HCT116 (cell line): ENCODE data around the gene DDX27. TPM values are rescaled to one million over a fixed set of nuclear protein-coding genes. Genes with fewer than 3 reads are reported as not detected.
A peak's percentile ranks its signal among the peaks of the same experiment; 100 is the strongest.

Experiments
- ATAC-seq: fragments of 200-7000 bp; cut with Tn5 transposase; 2 replicates; pipeline ENCODE4 v1.9.1; 2020; ENCODE audit warnings: mild to moderate bottlenecking, moderate library complexity
- Bru-seq: library from RNA; stranded (reverse); fragments of 400-500 nt; gene quantifications from one replicate; lab custom pipeline; 2021; lab: Mats Ljungman, UMichigan
- BruChase-seq, 2 experiments: library from RNA; stranded (reverse); fragments of 400-500 nt; gene quantifications; one replicate each; lab custom pipeline; 2021; lab: Mats Ljungman, UMichigan
- BruUV-seq: library from RNA; stranded (reverse); fragments of 400-500 nt; replicated peaks from 2 replicates; lab custom pipeline; 2021; lab: Mats Ljungman, UMichigan
- CTCF ChIA-PET: fragments of 300-600 bp; sonication (Branson Sonifier 250); formaldehyde crosslinking; loops from one replicate; lab custom pipeline; 2021; ENCODE audit warnings: antibody characterized with exemption; lab: Charles Lee
- POLR2A ChIA-PET: fragments of 300-600, 350-600 bp; sonication (Branson Sonifier 250); formaldehyde crosslinking; loops from one replicate; lab custom pipeline; 2021; ENCODE audit warnings: antibody characterized with exemption; lab: Charles Lee
- RAD21 ChIA-PET, 2 experiments: fragments of 300-600 bp; sonication (Branson Sonifier 250); formaldehyde crosslinking; loops; one replicate each; lab custom pipeline; 2023; ENCODE audit warnings: low total read pairs in 2 of 2; ENCODE audit not compliant: uncharacterized antibody in 2 of 2, unreplicated experiment in 2 of 2, low non-redundant PET in 1 of 2; lab: Charles Lee
- DNase-seq: peaks from one replicate; pipeline ENCODE4 v3.0.0-alpha.2; 2010; ENCODE audit warnings: low read depth, low spot score
- H2AFZ ChIP-seq: fragments of 200-600 bp; shearing (Covaris generic), sonication (generic); 2 replicates; pipeline ENCODE4 v1.6.1; 2017; ENCODE audit warnings: low read depth, mixed run types, mixed read lengths, antibody characterized with exemption, low read length; ENCODE audit not compliant: poor library complexity, severe bottlenecking
- H3K27ac ChIP-seq: 2 replicates; pipeline ENCODE4 v1.5.1; 2012; ENCODE audit warnings: low read depth, low read length
- H3K27me3 ChIP-seq: fragments of 200-600 bp; sonication (generic); 2 replicates; pipeline ENCODE4 v1.6.1; 2016; ENCODE audit warnings: mixed run types, low read length, mixed read lengths; ENCODE audit not compliant: insufficient read depth
- H3K36me3 ChIP-seq, 2 experiments: fragments of 200-500 bp in 1 of 2; fragments of 200-600 bp in 1 of 2; sonication (Bioruptor generic) in 1 of 2; sonication (generic) in 1 of 2; 2 replicates each; pipeline versions ENCODE4 v1.5.1 to v1.6.1; 2014 to 2016; ENCODE audit warnings: low read length in 2 of 2, inconsistent platforms in 1 of 2, mixed read lengths in 1 of 2, mixed run types in 1 of 2; ENCODE audit not compliant: insufficient read depth in 2 of 2, control insufficient read depth in 1 of 2
- H3K4me1 ChIP-seq, 2 experiments: fragments of 200-600 bp in 1 of 2; sonication (generic) in 1 of 2; 2 replicates each; pipeline versions ENCODE4 v1.5.1 to v1.6.1; 2012 to 2017; ENCODE audit warnings: low read length in 2 of 2, inconsistent platforms in 1 of 2, mild to moderate bottlenecking in 1 of 2, mixed read lengths in 1 of 2, mixed run types in 1 of 2, moderate library complexity in 1 of 2; ENCODE audit not compliant: insufficient read depth in 2 of 2, control insufficient read depth in 1 of 2
- H3K4me2 ChIP-seq: fragments of 200-600 bp; sonication (generic); 2 replicates; pipeline ENCODE4 v1.6.1; 2017; ENCODE audit warnings: mixed run types, low read length, mixed read lengths
- H3K4me3 ChIP-seq, 2 experiments: fragments of 200-600 bp in 1 of 2; sonication (generic) in 1 of 2; replicated peaks in 1 of 2; 2 replicates each; pipeline ENCODE4 v1.5.1; 2011 to 2016; ENCODE audit warnings: low read length in 2 of 2, control low read depth in 1 of 2, low read depth in 1 of 2, mild to moderate bottlenecking in 1 of 2, mixed read lengths in 1 of 2, mixed run types in 1 of 2
- H3K79me2 ChIP-seq: fragments of 200-600 bp; sonication (generic); 2 replicates; pipeline ENCODE4 v1.6.1; 2017; ENCODE audit warnings: mild to moderate bottlenecking, mixed run types, low read length, moderate library complexity, mixed read lengths; ENCODE audit not compliant: insufficient read depth
- H3K9ac ChIP-seq: fragments of 200-600 bp; sonication (generic); 2 replicates; pipeline ENCODE4 v1.6.1; 2016; ENCODE audit warnings: low read length, mixed read lengths
- H3K9me2 ChIP-seq: fragments of 200-600 bp; sonication (generic), shearing (Covaris generic); 2 replicates; pipeline ENCODE4 v1.6.1; 2017; ENCODE audit warnings: mixed run types, mild to moderate bottlenecking, moderate library complexity; ENCODE audit not compliant: insufficient read depth
- H3K9me3 ChIP-seq, 2 experiments: fragments of 200-500 bp in 1 of 2; fragments of 200-600 bp in 1 of 2; sonication (Bioruptor generic) in 1 of 2; sonication (generic) in 1 of 2; 2 replicates each; pipeline ENCODE4 v1.6.1; 2014 to 2017; ENCODE audit warnings: low read length in 2 of 2, mixed read lengths in 2 of 2, inconsistent platforms in 1 of 2, low read depth in 1 of 2, mild to moderate bottlenecking in 1 of 2, mixed run types in 1 of 2, moderate library complexity in 1 of 2; ENCODE audit not compliant: control insufficient read depth in 1 of 2, insufficient read depth in 1 of 2
- H4K20me1 ChIP-seq: fragments of 200-600 bp; sonication (generic), shearing (Covaris generic); 2 replicates; pipeline ENCODE4 v1.6.1; 2017; ENCODE audit warnings: mixed run types, mild to moderate bottlenecking, moderate library complexity; ENCODE audit not compliant: insufficient read depth
- ATF3 ChIP-seq: IDR thresholded peaks from 2 replicates; pipeline ENCODE4 v1.6.1; 2012
- CBX3 ChIP-seq: IDR thresholded peaks from 2 replicates; pipeline ENCODE4 v1.6.1; 2012; ENCODE audit warnings: low read depth
- CEBPB ChIP-seq: IDR thresholded peaks from 2 replicates; pipeline ENCODE4 v1.6.1; 2012; ENCODE audit warnings: low read depth
- EGR1 ChIP-seq: IDR thresholded peaks from 2 replicates; pipeline ENCODE4 v1.6.1; 2012; ENCODE audit warnings: low read depth
- EZH2 ChIP-seq: fragments of 200-600 bp; sonication (generic); IDR thresholded peaks from 2 replicates; pipeline ENCODE4 v1.6.1; 2017; ENCODE audit warnings: antibody characterized with exemption, mixed run types
- FOSL1 ChIP-seq: IDR thresholded peaks from 2 replicates; pipeline ENCODE4 v1.6.1; 2012; ENCODE audit warnings: low read depth
- JUND ChIP-seq: IDR thresholded peaks from 2 replicates; pipeline ENCODE4 v1.6.1; 2012
- MAX ChIP-seq: IDR thresholded peaks from 2 replicates; pipeline ENCODE4 v1.6.1; 2012
- POLR2A ChIP-seq: IDR thresholded peaks from 2 replicates; pipeline ENCODE4 v1.7.0; 2011; ENCODE audit warnings: borderline replicate concordance; ENCODE audit not compliant: insufficient read depth, insufficient read length; ENCODE audit errors: extremely low read depth
- POLR2AphosphoS5 ChIP-seq: IDR thresholded peaks from 2 replicates; pipeline ENCODE4 v1.6.1; 2011; ENCODE audit warnings: mild to moderate bottlenecking, low read depth, low read length, moderate library complexity
- RAD21 ChIP-seq: IDR thresholded peaks from 2 replicates; pipeline ENCODE4 v1.6.1; 2012; ENCODE audit warnings: low read depth, mild to moderate bottlenecking
- REST ChIP-seq: IDR thresholded peaks from 2 replicates; pipeline ENCODE4 v1.6.1; 2012; ENCODE audit warnings: low read depth
- SIN3A ChIP-seq: IDR thresholded peaks from 2 replicates; pipeline ENCODE4 v1.6.1; 2012; ENCODE audit warnings: low read depth
- SP1 ChIP-seq: IDR thresholded peaks from 2 replicates; pipeline ENCODE4 v1.6.1; 2012; ENCODE audit warnings: low read depth
- SRF ChIP-seq: IDR thresholded peaks from 2 replicates; pipeline ENCODE4 v1.6.1; 2012; ENCODE audit warnings: low read depth
- TCF7L2 ChIP-seq: IDR thresholded peaks from 2 replicates; pipeline ENCODE4 v1.7.0; 2011; ENCODE audit warnings: borderline replicate concordance, inconsistent platforms; ENCODE audit not compliant: insufficient read depth, insufficient read length; ENCODE audit errors: extremely low read depth
- YY1 ChIP-seq: IDR thresholded peaks from 2 replicates; pipeline ENCODE4 v1.6.1; 2011; ENCODE audit warnings: low read length, low read depth, moderate library complexity, mild to moderate bottlenecking; ENCODE audit not compliant: insufficient replicate concordance; ENCODE audit errors: extremely low read depth
- ZBTB33 ChIP-seq: IDR thresholded peaks from 2 replicates; pipeline ENCODE4 v1.6.1; 2011; ENCODE audit warnings: mild to moderate bottlenecking, low read length, moderate library complexity; ENCODE audit not compliant: insufficient replicate concordance; ENCODE audit errors: extremely low read depth
- ZFX ChIP-seq: fragments of 450-650 bp; IDR thresholded peaks from 2 replicates; pipeline ENCODE4 v1.6.1; 2017
- ZNF274 ChIP-seq: fragments of 200-500 bp; sonication (Bioruptor generic); IDR thresholded peaks from 2 replicates; pipeline ENCODE4 v1.6.1; 2014; ENCODE audit warnings: mild to moderate bottlenecking, low read depth, low read length, inconsistent platforms
- intact Hi-C: fragments of 100-400 bp; cut with micrococcal nuclease; formaldehyde crosslinking; loops from 2 replicates; pipeline ENCODE4 v1.10.0; 2022
- long read RNA-seq: library from polyadenylated mRNA; unstranded; transcript quantifications from one replicate; pipeline ENCODE4 v2.0.0, GENCODE V29; 2021; ENCODE audit not compliant: unreplicated experiment
- polyA plus RNA-seq: library from polyadenylated mRNA; unstranded; fragments of >200 nt; gene quantifications from 2 replicates; pipeline ENCODE4 v1.2.1, GENCODE V29; 2012; ENCODE audit warnings: missing spikeins
- total RNA-seq: library from RNA; stranded (reverse); gene quantifications from one replicate; pipeline ENCODE4 v1.2.1, GENCODE V29; 2021; ENCODE audit not compliant: unreplicated experiment

The DDX27 gene
- 32.1 TPM for total RNA-seq
- polyA plus RNA-seq = 28.0 and 31.7 TPM in 2 replicates
- Bru-seq, nascent RNA = percentile 80 among the genes with signal in this experiment
- percentile 88 among the genes with signal in this experiment for BruChase-seq, experiment 1, labeled RNA remaining after a 6-hour chase
- BruChase-seq, experiment 2, labeled RNA remaining after a 2-hour chase = percentile 82 among the genes with signal in this experiment
- long read RNA-seq, full-length matches to known transcripts = 79 of 135 reads
- long read RNA-seq, partial matches to known transcripts = 43 of 135 reads
- long read RNA-seq, other reads (novel, unspliced or antisense) = 13 of 135 reads

GRCh38 chr20:49219091-49219923, at the start of gene DDX27:
TSS of gene DDX27 (plus strand) at chr20:49219416. CDS start at chr20:49219449, 33 bp downstream.
- Histone ChIP-seq H3K27me3 (no peaks in the 10 kb centered on the region), H3K9me2 (no peaks in the 10 kb centered on the region), H3K9ac (peak within 1 kb of the TSS; percentile 86), H3K4me1 (peaks cover 18 to 23% of the 10 kb centered on the region in 2 experiments), H3K27ac (peak within 1 kb of the TSS; percentile 59), H4K20me1 (no peaks in the 10 kb centered on the region), H3K4me2 (peak within 1 kb of the TSS; percentile 73), H2AFZ (no peak within 1 kb of the TSS), H3K4me3 (peak within 1 kb of the TSS; percentile 87 to 95), H3K9me3 (no peaks in the 10 kb centered on the region), H3K36me3 (peaks cover 20 to 25% of the 10 kb centered on the region in 2 experiments), H3K79me2 (peaks cover 33% of the 10 kb centered on the region)
- ATAC-seq (peak; percentile 87), DNase-seq (peak; percentile 98)
- RAD21 ChIA-PET = no interaction called here
- intact Hi-C loops = loop anchor here (5.0 kb wide), 1 partner anchor 582 kb away; no protein-coding TSS in a partner anchor
- CTCF ChIA-PET = interaction anchor here (1.0 to 2.8 kb wide), 2 partner anchors 86 to 562 kb away, joined by 4 to 57 read pairs; no protein-coding TSS in a partner anchor
- BruUV-seq = TSS peak; percentile 82
- POLR2A ChIA-PET = interaction anchor here (0.7 to 1.6 kb wide), 10 partner anchors 14 to 255 kb away, joined by 3 to 5 read pairs (median 3); partner anchors contain the start of genes CSE1L and ZNFX1
- TF ChIP-seq SP1 (no peak; the same call in 1 of the 2 replicates), REST (no peak), ATF3 (no peak), POLR2A (peak; percentile 88), MAX (peak; percentile 86), EGR1 (no peak), POLR2AphosphoS5 (peak; percentile 95), ZBTB33 (no peak), CBX3 (no peak), EZH2 (no peak), RAD21 (no peak), ZNF274 (no peak), YY1 (no peak), TCF7L2 (no peak), CEBPB (peak; percentile 88), ZFX (no peak), FOSL1 (no peak), SRF (no peak), JUND (no peak), SIN3A (peak; percentile 83; the same call in 1 of the 2 replicates)
